ENCODE data around the gene FAM78A. TPM values are rescaled to one million over a fixed set of nuclear protein-coding genes. Genes with fewer than 3 reads are reported as not detected.

Gene FAM78A
- total and polyA plus RNA-seq, 5 donors: 37.9 to 63.8 (median 53.2) TPM

GRCh38 chr9:131236761-131237160, 39.5 kb downstream of the FAM78A start:
- intact Hi-C loops (cut with DNase I): loop anchor here in 2 of 4 donors (5.0 to 10.0 kb wide), 2 partner anchors 41 to 98 kb away; partner anchors contain the start of gene FAM78A (in 1 of the 2)
- no peaks in the 10 kb centered on the region for H3K9me3 ChIP-seq (ENCODE audit: control insufficient read depth, low read length)
- ATAC-seq: no peak
- peak overlapping the region; percentile 96 for H3K27ac ChIP-seq (ENCODE audit: low read length)
- whole genome bisulfite sequencing: 58% methylated on average over 5 of the region's 5 CpGs
- no peaks in the 10 kb centered on the region for H3K27me3 ChIP-seq (ENCODE audit: control insufficient read depth, insufficient read depth)
- H3K4me3 ChIP-seq (ENCODE audit: low read length): no peak overlapping the region
- no peak for DNase-seq
- peaks cover 13% of the 10 kb centered on the region for H3K4me1 ChIP-seq (ENCODE audit: control insufficient read depth, insufficient read depth, low read length)

GRCh38 chr9:131236161-131236560, 40.1 kb downstream of the FAM78A start:
- Histone ChIP-seq H3K9me3 (ENCODE audit: control insufficient read depth, low read length) (no peaks in the 10 kb centered on the region), H3K27ac (ENCODE audit: low read length) (peak overlapping the region; percentile 96), H3K4me1 (ENCODE audit: control insufficient read depth, insufficient read depth, low read length) (peaks cover 13% of the 10 kb centered on the region), H3K27me3 (ENCODE audit: control insufficient read depth, insufficient read depth) (no peaks in the 10 kb centered on the region), H3K4me3 (ENCODE audit: low read length) (no peak overlapping the region)
- ATAC-seq (no peak), DNase-seq (peak in 1 of 3 donors; percentile 45)
- intact Hi-C loops (cut with DNase I): loop anchor here in 2 of 4 donors (5.0 to 10.0 kb wide), 2 partner anchors 41 to 99 kb away; partner anchors contain the start of gene FAM78A (in 1 of the 2)
- 71% methylated on average over 8 of the region's 8 CpGs for WGBS

- intact Hi-C loops (cut with DNase I): loop anchor here in 2 of 4 donors (5.0 to 10.0 kb wide), 2 partner anchors 42 to 99 kb away; partner anchors contain the start of gene FAM78A (in 1 of the 2)
- H3K27ac ChIP-seq (ENCODE audit: low read length): peak overlapping the region; percentile 98
- WGBS: 52% methylated on average over 9 of the region's 9 CpGs
- no peak overlapping the region for H3K4me3 ChIP-seq (ENCODE audit: low read length)
- no peaks in the 10 kb centered on the region for H3K9me3 ChIP-seq (ENCODE audit: control insufficient read depth, low read length)
- peak; percentile 70 to 77 for ATAC-seq
- H3K4me1 ChIP-seq (ENCODE audit: control insufficient read depth, insufficient read depth, low read length): peaks cover 13% of the 10 kb centered on the region
- H3K27me3 ChIP-seq (ENCODE audit: control insufficient read depth, insufficient read depth): no peaks in the 10 kb centered on the region
- DNase-seq: peak in 2 of 3 donors; percentile 54 to 73
Measured at GRCh38 chr9:131235480-131235851, 40.8 kb downstream of the FAM78A start.

GRCh38 chr9:131234799-131235479, 41.4 kb downstream of the FAM78A start:
- no peak overlapping the region for H3K4me3 ChIP-seq (ENCODE audit: low read length)
- H3K9me3 ChIP-seq (ENCODE audit: control insufficient read depth, low read length): no peaks in the 10 kb centered on the region
- H3K4me1 ChIP-seq (ENCODE audit: control insufficient read depth, insufficient read depth, low read length): peaks cover 13% of the 10 kb centered on the region
- DNase-seq (peak in 1 of 3 donors; percentile 71), ATAC-seq (peak; percentile 60 to 65)
- H3K27me3 ChIP-seq (ENCODE audit: control insufficient read depth, insufficient read depth): no peaks in the 10 kb centered on the region
- WGBS: 66% methylated on average over 16 of the region's 16 CpGs
- peak overlapping the region; percentile 98 for H3K27ac ChIP-seq (ENCODE audit: low read length)
- intact Hi-C loops (cut with DNase I): loop anchor here in 2 of 4 donors (5.0 to 10.0 kb wide), 2 partner anchors 42 to 100 kb away; partner anchors contain the start of gene FAM78A (in 1 of the 2)

GRCh38 chr9:131233995-131234394, 42.3 kb downstream of the FAM78A start:
- H3K9me3 ChIP-seq (ENCODE audit: control insufficient read depth, low read length): no peaks in the 10 kb centered on the region
- 67% methylated on average over 9 of the region's 9 CpGs for WGBS
- intact Hi-C loops (cut with DNase I): loop anchor here in 1 of 4 donors (10.0 kb wide), 1 partner anchor 101 kb away; no protein-coding TSS in a partner anchor

GRCh38 chr9:131233556-131233955, 42.8 kb downstream of the FAM78A start:
- intact Hi-C loops (cut with DNase I): loop anchor here in 1 of 4 donors (10.0 kb wide), 1 partner anchor 101 kb away; no protein-coding TSS in a partner anchor
- DNase-seq (no peak), ATAC-seq (no peak)
- H3K27ac ChIP-seq (ENCODE audit: low read length): peak overlapping the region; percentile 75
- no peak overlapping the region for H3K4me3 ChIP-seq (ENCODE audit: low read length)
- H3K4me1 ChIP-seq (ENCODE audit: control insufficient read depth, insufficient read depth, low read length): peaks cover 10% of the 10 kb centered on the region
- 79% methylated on average over 11 of the region's 11 CpGs for WGBS
- H3K9me3 ChIP-seq (ENCODE audit: control insufficient read depth, low read length): no peaks in the 10 kb centered on the region
- no peaks in the 10 kb centered on the region for H3K27me3 ChIP-seq (ENCODE audit: control insufficient read depth, insufficient read depth)

More at GRCh38 chr9:131233995-131234394, 42.3 kb downstream of the FAM78A start:
- Histone ChIP-seq H3K4me1 (ENCODE audit: control insufficient read depth, insufficient read depth, low read length) (peaks cover 10% of the 10 kb centered on the region), H3K27me3 (ENCODE audit: control insufficient read depth, insufficient read depth) (no peaks in the 10 kb centered on the region), H3K4me3 (ENCODE audit: low read length) (no peak overlapping the region), H3K27ac (ENCODE audit: low read length) (peak overlapping the region; percentile 75)
- DNase-seq: peak in 1 of 3 donors; percentile 67
- ATAC-seq: peak; percentile 57 to 65

GRCh38 chr9:131228988-131229387, 47.3 kb downstream of the FAM78A start:
- Histone ChIP-seq H3K27me3 (ENCODE audit: control insufficient read depth, insufficient read depth) (no peaks in the 10 kb centered on the region), H3K27ac (ENCODE audit: low read length) (no peak overlapping the region), H3K4me1 (ENCODE audit: control insufficient read depth, insufficient read depth, low read length) (peaks cover 5% of the 10 kb centered on the region), H3K4me3 (ENCODE audit: low read length) (no peak overlapping the region), H3K9me3 (ENCODE audit: control insufficient read depth, low read length) (no peaks in the 10 kb centered on the region)
- no peak for DNase-seq
- 65% methylated on average over 8 of the region's 8 CpGs for WGBS
- no peak for ATAC-seq
- intact Hi-C loops (cut with DNase I): loop anchor here in 1 of 4 donors (5.0 kb wide), 1 partner anchor 47 kb away; no protein-coding TSS in a partner anchor

- ATAC-seq: peak in 1 of 2 donors; percentile 32
- Histone ChIP-seq H3K4me1 (ENCODE audit: control insufficient read depth, insufficient read depth, low read length) (peaks cover 5% of the 10 kb centered on the region), H3K27me3 (ENCODE audit: control insufficient read depth, insufficient read depth) (no peaks in the 10 kb centered on the region), H3K27ac (ENCODE audit: low read length) (no peak overlapping the region), H3K4me3 (ENCODE audit: low read length) (peak overlapping the region; percentile 23), H3K9me3 (ENCODE audit: control insufficient read depth, low read length) (no peaks in the 10 kb centered on the region)
- peak in 1 of 3 donors; percentile 60 for DNase-seq
- 63% methylated on average over 9 of the region's 9 CpGs for WGBS
- intact Hi-C loops (cut with DNase I): loop anchor here in 1 of 4 donors (5.0 kb wide), 1 partner anchor 46 kb away; no protein-coding TSS in a partner anchor
Measured at GRCh38 chr9:131227959-131228460, 48.3 kb downstream of the FAM78A start.

GRCh38 chr9:131227112-131227958, 49.0 kb downstream of the FAM78A start:
- Histone ChIP-seq H3K27ac (ENCODE audit: low read length) (no peak overlapping the region), H3K4me3 (ENCODE audit: low read length) (no peak overlapping the region), H3K4me1 (ENCODE audit: control insufficient read depth, insufficient read depth, low read length) (peaks cover 5% of the 10 kb centered on the region), H3K9me3 (ENCODE audit: control insufficient read depth, low read length) (no peaks in the 10 kb centered on the region), H3K27me3 (ENCODE audit: control insufficient read depth, insufficient read depth) (no peaks in the 10 kb centered on the region)
- DNase-seq (peak; percentile 35 to 77 (median 63)), ATAC-seq (peak; percentile 15 to 38)
- WGBS: 43% methylated on average over 9 of the region's 9 CpGs
- intact Hi-C loops (cut with DNase I): loop anchor here in 1 of 4 donors (5.0 kb wide), 1 partner anchor 45 kb away; no protein-coding TSS in a partner anchor

- no peak overlapping the region for H3K27ac ChIP-seq (ENCODE audit: low read length)
- intact Hi-C loops (cut with DNase I): loop anchor here in 1 of 4 donors (5.0 kb wide), 1 partner anchor 44 kb away; no protein-coding TSS in a partner anchor
- H3K4me1 ChIP-seq (ENCODE audit: control insufficient read depth, insufficient read depth, low read length): peaks cover 5% of the 10 kb centered on the region
- ATAC-seq (no peak), DNase-seq (no peak)
- no peaks in the 10 kb centered on the region for H3K9me3 ChIP-seq (ENCODE audit: control insufficient read depth, low read length)
- WGBS: 70% methylated on average over 3 of the region's 3 CpGs
- no peak overlapping the region for H3K4me3 ChIP-seq (ENCODE audit: low read length)
- H3K27me3 ChIP-seq (ENCODE audit: control insufficient read depth, insufficient read depth): no peaks in the 10 kb centered on the region
Measured at GRCh38 chr9:131226226-131226625, 50.1 kb downstream of the FAM78A start.

Measured in right cardiac atrium (tissue), 5 donors.